Thyroid gland (tissue), 4 donors: Measurements from ENCODE around the gene KMO.

Experiments
- CTCF ChIP-seq, 6 experiments: fragments of 200-600 bp in 3 of 6; fragments of 450-650 bp in 3 of 6; sonication (generic) in 3 of 6; IDR thresholded peaks; one replicate each; pipeline ENCODE4 v1.5.1; 2016 to 2019; ENCODE audit warnings: antibody characterized with exemption in 6 of 6, mild to moderate bottlenecking in 2 of 6, inconsistent platforms in 1 of 6, moderate library complexity in 1 of 6
- POLR2A ChIP-seq, 2 donors: fragments of 450-650 bp; IDR thresholded peaks; one replicate each; pipeline ENCODE4 v1.6.1; 2017; ENCODE audit warnings: antibody characterized with exemption in 2 of 2, mild to moderate bottlenecking in 2 of 2, moderate library complexity in 1 of 2

DNA sequence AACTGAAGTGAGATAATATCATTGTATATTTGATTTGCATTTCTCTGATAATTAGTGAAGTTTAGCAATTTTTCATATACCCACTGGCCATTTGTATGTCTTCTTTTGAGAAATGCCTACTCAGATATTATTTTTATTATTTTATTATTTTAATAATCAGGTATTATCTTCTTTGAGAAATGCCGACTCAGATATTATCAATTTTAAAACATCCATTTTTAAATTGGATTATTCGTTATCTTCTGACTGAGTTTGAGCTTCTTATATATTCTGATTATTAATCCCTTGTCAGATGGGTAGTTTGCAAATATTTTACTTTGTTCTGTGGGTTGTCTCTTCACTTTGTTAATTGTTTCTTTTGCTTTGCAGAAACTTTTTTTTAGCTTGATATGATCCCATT is 37.7 kb downstream of the KMO start:
- TF ChIP-seq CTCF (IDR thresholded peaks at IDR 0.05) (no peak), POLR2A (IDR thresholded peaks at IDR 0.05) (no peak)
